Panc1 (cell line): ENCODE results near the gene PLEKHM2. TPM values are rescaled to one million over a fixed set of nuclear protein-coding genes. Genes with fewer than 3 reads are reported as not detected.

Source experiments
- ATAC-seq: fragments of 200-7000 bp; cut with Tn5 transposase; 2 replicates; pipeline ENCODE4 v1.9.1; 2020; ENCODE audit warnings: mild to moderate bottlenecking, moderate library complexity
- BruUV-seq: library from RNA; stranded (reverse); fragments of 400-500 nt; replicated peaks from 2 replicates; lab custom pipeline; 2021; lab: Mats Ljungman, UMichigan
- CTCF ChIA-PET: fragments of 300-600 bp; sonication (Branson Sonifier 250); formaldehyde crosslinking; loops from one replicate; lab custom pipeline; 2022; ENCODE audit warnings: antibody characterized with exemption; lab: Charles Lee
- POLR2A ChIA-PET: fragments of 300-600 bp; sonication (Branson Sonifier 250); formaldehyde crosslinking; loops from one replicate; lab custom pipeline; 2022; ENCODE audit warnings: antibody characterized with exemption; lab: Charles Lee
- DNase-seq: peaks from one replicate; pipeline ENCODE4 v3.0.0-alpha.2; 2010; ENCODE audit warnings: low read depth, low spot score
- H3K27ac ChIP-seq: 2 replicates; pipeline ENCODE4 v1.5.1; 2011; ENCODE audit warnings: mild to moderate bottlenecking, low read length, inconsistent platforms
- H3K27me3 ChIP-seq: fragments of 200-500 bp; sonication (Bioruptor generic); 2 replicates; pipeline ENCODE4 v1.6.0; 2014; ENCODE audit warnings: low read length, inconsistent platforms; ENCODE audit not compliant: control insufficient read depth, insufficient read depth
- H3K36me3 ChIP-seq: fragments of 200-500 bp; sonication (Bioruptor generic); 2 replicates; pipeline ENCODE4 v1.5.1; 2014; ENCODE audit warnings: inconsistent platforms, mild to moderate bottlenecking, low read length, moderate library complexity; ENCODE audit not compliant: control insufficient read depth, insufficient read depth
- H3K4me1 ChIP-seq: 2 replicates; pipeline ENCODE4 v1.5.1; 2011; ENCODE audit warnings: inconsistent platforms, mild to moderate bottlenecking, low read length, moderate library complexity; ENCODE audit not compliant: control insufficient read depth, insufficient read depth
- H3K4me3 ChIP-seq, 2 experiments: 2 replicates each; pipeline ENCODE4 v1.5.1; 2011 to 2012; ENCODE audit warnings: low read depth in 2 of 2, low read length in 2 of 2, mild to moderate bottlenecking in 2 of 2, inconsistent platforms in 1 of 2, moderate library complexity in 1 of 2
- H3K9me3 ChIP-seq: fragments of 200-500 bp; sonication (Bioruptor generic); 2 replicates; pipeline ENCODE4 v1.5.1; 2014; ENCODE audit warnings: low read depth, mild to moderate bottlenecking, inconsistent platforms, low read length, moderate library complexity; ENCODE audit not compliant: control insufficient read depth, insufficient read depth
- POLR2AphosphoS5 ChIP-seq: IDR thresholded peaks from 2 replicates; pipeline ENCODE4 v1.6.1; 2012; ENCODE audit warnings: mild to moderate bottlenecking, low read depth, low read length, moderate library complexity
- REST ChIP-seq, 2 experiments: IDR thresholded peaks; 2 replicates each; pipeline ENCODE4 v1.6.1; 2011 to 2012; ENCODE audit warnings: low read depth in 2 of 2, control low read depth in 1 of 2, low read length in 1 of 2, mild to moderate bottlenecking in 1 of 2, moderate library complexity in 1 of 2; ENCODE audit not compliant: insufficient read depth in 1 of 2
- SIN3A ChIP-seq: IDR thresholded peaks from 2 replicates; pipeline ENCODE4 v1.6.1; 2012; ENCODE audit warnings: low read depth, mild to moderate bottlenecking, low read length, moderate library complexity, borderline replicate concordance; ENCODE audit not compliant: insufficient read depth
- TCF7L2 ChIP-seq: IDR thresholded peaks from 2 replicates; pipeline ENCODE4 v1.6.1; 2011; ENCODE audit warnings: mild to moderate bottlenecking, low read depth, low read length, inconsistent platforms
- in situ Hi-C: cut with HindIII; loops from 2 replicates; pipeline ENCODE4 v1.10.0; 2016; ENCODE audit warnings: low sequenced_read_pairs, low pct_unique_long_range_greater_than_20kb
- intact Hi-C: fragments of 100-400 bp; cut with micrococcal nuclease; formaldehyde crosslinking; loops from one replicate; pipeline ENCODE4 v1.10.0; 2022; ENCODE audit not compliant: unreplicated experiment
- total RNA-seq: library from RNA; stranded (reverse); gene quantifications from one replicate; pipeline ENCODE4 v1.2.1, GENCODE V29; 2021; ENCODE audit not compliant: unreplicated experiment
- TF ChIP-seq, protein P1 (sequence below): fragments of 450-650 bp; IDR thresholded peaks from 2 replicates; pipeline ENCODE4 v1.5.1; 2017; ENCODE audit warnings: mild to moderate bottlenecking

Gene PLEKHM2
- total RNA-seq, 1 experiment from 2014 or later, result 54.6 TPM

DNA sequence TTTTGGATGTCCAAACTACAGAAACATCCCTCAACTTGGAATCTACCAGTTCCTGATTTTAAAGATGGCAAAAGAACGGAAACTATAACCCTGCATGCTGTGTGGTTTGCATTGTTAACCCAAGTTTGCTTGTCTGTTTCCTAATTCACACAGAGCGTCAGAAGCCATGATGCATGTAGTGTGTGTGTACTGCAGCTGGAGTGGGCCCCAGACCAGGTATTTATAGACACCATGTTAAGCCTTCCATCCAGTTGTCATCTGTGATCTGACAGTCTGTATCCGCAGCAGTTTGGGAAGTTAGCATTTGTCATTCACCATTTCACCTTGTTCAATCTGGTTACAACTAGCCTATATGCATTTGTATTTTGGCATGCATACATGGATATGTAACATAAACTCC lies 27.7 kb upstream of the PLEKHM2 start:
- CTCF ChIA-PET, result no interaction called here
- peaks cover 42% of the 10 kb centered on the region for H3K36me3 ChIP-seq

GRCh38 chr1:15657021-15657420 lies 27.1 kb upstream of the PLEKHM2 start:
- Histone ChIP-seq H3K36me3 (peaks cover 42% of the 10 kb centered on the region), H3K27me3 (no peaks in the 10 kb centered on the region), H3K9me3 (no peaks in the 10 kb centered on the region), H3K4me3 (no peak overlapping the region), H3K4me1 (no peaks in the 10 kb centered on the region), H3K27ac (no peak overlapping the region)
- DNase-seq (no peak), ATAC-seq (no peak)
- TF ChIP-seq, protein P1, sequence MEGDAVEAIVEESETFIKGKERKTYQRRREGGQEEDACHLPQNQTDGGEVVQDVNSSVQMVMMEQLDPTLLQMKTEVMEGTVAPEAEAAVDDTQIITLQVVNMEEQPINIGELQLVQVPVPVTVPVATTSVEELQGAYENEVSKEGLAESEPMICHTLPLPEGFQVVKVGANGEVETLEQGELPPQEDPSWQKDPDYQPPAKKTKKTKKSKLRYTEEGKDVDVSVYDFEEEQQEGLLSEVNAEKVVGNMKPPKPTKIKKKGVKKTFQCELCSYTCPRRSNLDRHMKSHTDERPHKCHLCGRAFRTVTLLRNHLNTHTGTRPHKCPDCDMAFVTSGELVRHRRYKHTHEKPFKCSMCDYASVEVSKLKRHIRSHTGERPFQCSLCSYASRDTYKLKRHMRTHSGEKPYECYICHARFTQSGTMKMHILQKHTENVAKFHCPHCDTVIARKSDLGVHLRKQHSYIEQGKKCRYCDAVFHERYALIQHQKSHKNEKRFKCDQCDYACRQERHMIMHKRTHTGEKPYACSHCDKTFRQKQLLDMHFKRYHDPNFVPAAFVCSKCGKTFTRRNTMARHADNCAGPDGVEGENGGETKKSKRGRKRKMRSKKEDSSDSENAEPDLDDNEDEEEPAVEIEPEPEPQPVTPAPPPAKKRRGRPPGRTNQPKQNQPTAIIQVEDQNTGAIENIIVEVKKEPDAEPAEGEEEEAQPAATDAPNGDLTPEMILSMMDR, result no peak
- TF ChIP-seq SIN3A (no peak), REST (IDR thresholded peaks at IDR 0.05; ENCODE audit: insufficient read depth in 1 of 2, low read depth in 2 of 2, low read length in 1 of 2) (no peak), POLR2AphosphoS5 (no peak), TCF7L2 (no peak)
- CTCF ChIA-PET, result no interaction called here
- BruUV-seq, result no TSS peak
- intact Hi-C loops, result no loop called here
- in situ Hi-C loops, result no loop called here
- POLR2A ChIA-PET, result no interaction called here

More for the DNA sequence above, 27.7 kb upstream of the PLEKHM2 start:
- Histone ChIP-seq H3K27me3 (no peaks in the 10 kb centered on the region), H3K27ac (no peak overlapping the region), H3K4me1 (no peaks in the 10 kb centered on the region), H3K9me3 (no peaks in the 10 kb centered on the region), H3K4me3 (no peak overlapping the region)
- no peak for ATAC-seq
- TF ChIP-seq REST (IDR thresholded peaks at IDR 0.05; ENCODE audit: insufficient read depth in 1 of 2, low read depth in 2 of 2, low read length in 1 of 2), result no peak
- TF ChIP-seq SIN3A, result no peak
- no peak for TF ChIP-seq TCF7L2
- TF ChIP-seq, protein P1, result no peak
- no peak for TF ChIP-seq POLR2AphosphoS5
- BruUV-seq, result no TSS peak
- in situ Hi-C loops (no loop called here), intact Hi-C loops (no loop called here)
- no peak for DNase-seq
- POLR2A ChIA-PET, result no interaction called here
